SK-N-MC (cell line): Measurements from ENCODE around the gene LRFN5.
"Not testable (repeated sequence)": the region's sequence is repeated elsewhere in the genome, so short reads cannot be mapped to it uniquely, and the experiment has no call there.

ENCODE experiments used
- DNase-seq: peaks from one replicate; pipeline ENCODE4 v3.0.0-alpha.2; 2011; ENCODE audit warnings: low read depth, low spot score
- H3K27ac ChIP-seq: fragments of 200-600 bp; sonication (generic); 2 replicates; pipeline ENCODE4 v1.5.1; 2016; ENCODE audit warnings: mixed run types
- H3K36me3 ChIP-seq: fragments of 200-600 bp; sonication (generic); 2 replicates; pipeline ENCODE4 v1.6.1; 2017; ENCODE audit warnings: antibody characterized with exemption, low read length, mixed read lengths; ENCODE audit not compliant: insufficient read depth
- H3K4me3 ChIP-seq: fragments of 200-600 bp; sonication (generic); 2 replicates; pipeline ENCODE4 v1.5.1; 2016
- H3K9ac ChIP-seq: fragments of 200-600 bp; sonication (generic); 2 replicates; pipeline ENCODE4 v1.8.0; 2017; ENCODE audit warnings: mixed run types, mixed read lengths; ENCODE audit not compliant: insufficient read length
- H3K9me3 ChIP-seq: fragments of 200-600 bp; sonication (generic); 2 replicates; pipeline ENCODE4 v1.6.1; 2017; ENCODE audit warnings: low read depth, mild to moderate bottlenecking, antibody characterized with exemption, low read length, moderate library complexity, mixed read lengths
- EZH2 ChIP-seq: fragments of 200-600 bp; sonication (generic); IDR thresholded peaks from one replicate; pipeline ENCODE4 v1.6.1; 2017; ENCODE audit warnings: antibody characterized with exemption
- FOXP2 ChIP-seq: optimal IDR thresholded peaks from 2 replicates; pipeline ENCODE3; 2011; ENCODE audit warnings: mild to moderate bottlenecking, moderate library complexity; ENCODE audit not compliant: insufficient read depth; ENCODE audit errors: extremely low read length, control extremely low read depth
- POLR2AphosphoS5 ChIP-seq: IDR thresholded peaks from 2 replicates; pipeline ENCODE4 v1.6.1; 2012; ENCODE audit warnings: mild to moderate bottlenecking, low read depth, low read length, borderline replicate concordance

Gene LRFN5

DNA sequence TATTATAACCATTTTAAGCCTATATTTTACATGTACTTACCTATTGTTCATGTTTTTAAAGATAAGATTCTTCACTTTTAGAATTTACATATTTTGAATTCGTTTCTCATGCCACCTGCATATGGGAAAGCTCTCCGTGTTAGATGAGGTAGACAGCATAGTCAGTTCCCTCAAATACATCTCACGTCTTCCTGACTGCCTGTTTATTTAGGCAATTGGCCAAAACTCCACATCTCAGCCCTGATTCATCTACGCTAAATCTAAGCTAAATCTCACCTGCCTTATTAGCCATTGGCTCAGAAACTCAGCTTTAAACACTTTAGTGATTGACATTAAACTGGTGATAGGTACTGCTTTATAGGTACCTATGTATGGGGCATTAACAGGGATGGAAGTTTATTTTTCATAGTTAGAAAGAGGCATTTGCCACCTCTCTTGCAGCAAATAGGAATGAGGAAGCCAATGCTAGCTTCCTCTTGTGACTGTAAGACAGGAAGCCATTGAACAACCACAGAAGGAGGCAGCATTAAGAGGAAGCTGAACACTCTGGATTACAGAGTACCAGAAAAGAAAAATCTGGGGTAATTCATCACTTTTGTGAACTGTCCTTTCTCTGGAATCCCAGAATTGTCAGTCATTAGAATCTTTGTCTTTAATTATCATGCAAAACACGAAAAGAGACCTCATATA is 111.9 kb downstream of the LRFN5 start:
- TF ChIP-seq FOXP2 (no peak), EZH2 (no peak), POLR2AphosphoS5 (no peak)
- H3K4me3 ChIP-seq = no peak overlapping the region
- no peak overlapping the region for H3K27ac ChIP-seq
- no peaks in the 10 kb centered on the region for H3K36me3 ChIP-seq
- DNase-seq = no peak
- no peaks in the 10 kb centered on the region for H3K9me3 ChIP-seq
- H3K9ac ChIP-seq = no peak overlapping the region

DNA sequence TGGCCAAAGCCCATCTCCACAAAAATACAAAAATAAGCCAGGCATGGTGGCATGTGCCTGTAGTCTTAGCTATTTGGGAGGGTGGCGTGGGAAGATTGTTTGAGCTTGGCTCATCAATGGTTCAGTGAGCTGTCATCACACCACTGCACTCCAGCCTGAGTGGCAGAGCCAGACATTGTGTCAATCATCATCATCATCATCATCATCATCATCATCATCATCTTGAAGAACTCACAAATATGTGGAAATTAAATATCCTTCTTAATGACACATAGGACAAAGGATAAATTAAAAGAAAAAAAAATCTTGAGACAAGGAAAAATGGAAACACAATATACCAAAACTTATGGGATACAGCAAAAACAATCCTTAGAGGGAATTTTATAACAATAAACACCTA is 132.5 kb downstream of the LRFN5 start:
- no peaks in the 10 kb centered on the region for H3K9me3 ChIP-seq
- no peak overlapping the region for H3K9ac ChIP-seq
- H3K4me3 ChIP-seq = no peak overlapping the region
- no peak for DNase-seq
- TF ChIP-seq EZH2 (no peak), FOXP2 (no peak), POLR2AphosphoS5 (no peak)
- H3K27ac ChIP-seq = no peak overlapping the region
- no peaks in the 10 kb centered on the region for H3K36me3 ChIP-seq

DNA sequence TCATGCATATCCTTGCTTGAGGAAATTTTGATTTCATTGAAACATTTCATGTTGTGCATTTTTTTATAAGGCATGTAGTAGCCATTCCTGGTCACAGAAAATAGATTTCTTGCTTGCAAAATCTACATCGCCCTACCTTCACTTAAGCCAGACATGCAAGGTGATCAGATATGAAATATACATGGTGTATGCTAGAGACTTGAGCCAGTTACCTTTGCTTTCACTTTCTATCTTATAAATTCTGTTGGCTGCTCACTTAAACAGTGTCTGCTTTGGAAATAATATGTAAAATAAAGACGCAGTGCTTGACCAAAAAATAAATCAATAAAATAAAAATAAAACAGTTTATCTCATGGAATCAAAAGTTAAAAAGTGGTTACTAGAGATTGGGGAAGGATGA is 136.5 kb downstream of the LRFN5 start:
- Histone ChIP-seq H3K36me3 (no peaks in the 10 kb centered on the region), H3K9me3 (no peaks in the 10 kb centered on the region), H3K9ac (no peak overlapping the region), H3K4me3 (no peak overlapping the region), H3K27ac (no peak overlapping the region)
- no peak for TF ChIP-seq FOXP2
- no peak for TF ChIP-seq EZH2
- no peak for TF ChIP-seq POLR2AphosphoS5
- DNase-seq = no peak

DNA sequence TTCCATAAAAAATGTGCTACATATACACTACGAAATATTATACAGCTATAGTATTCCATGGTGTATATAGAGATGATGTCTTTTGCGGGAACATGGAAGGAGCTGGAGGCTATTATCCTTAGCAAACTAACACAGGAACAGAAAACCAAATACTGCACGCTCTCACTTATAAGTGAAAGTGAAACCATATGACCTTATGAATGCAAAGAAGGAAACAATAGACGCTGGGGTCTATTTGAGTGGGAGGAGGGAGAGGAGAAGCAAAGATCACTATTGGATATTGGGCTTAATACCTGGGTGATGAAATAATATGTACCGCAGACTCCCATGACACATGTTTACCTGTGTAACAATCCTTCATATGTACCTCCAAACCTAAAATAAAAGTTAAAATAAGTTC is 142.8 kb downstream of the LRFN5 start:
- no peak overlapping the region for H3K27ac ChIP-seq

DNA sequence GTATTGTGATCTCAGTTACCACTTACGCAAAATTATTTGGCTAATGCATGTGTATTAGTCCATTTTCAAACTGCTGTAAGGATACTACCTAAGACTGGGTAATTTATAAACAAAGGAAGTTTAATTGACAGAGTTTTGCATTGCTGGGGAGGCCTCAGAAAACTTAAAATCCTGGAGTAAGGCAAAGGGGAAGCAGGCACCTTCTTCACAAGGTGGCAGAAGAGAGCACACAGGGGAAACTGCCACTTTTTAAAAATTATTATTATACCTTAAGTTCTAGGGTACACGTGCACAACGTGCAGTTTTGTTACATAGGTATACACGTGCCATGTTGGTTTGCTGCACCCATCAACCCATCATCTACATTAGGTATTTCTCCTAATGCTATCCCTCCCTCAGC is 143.9 kb downstream of the LRFN5 start:
- H3K9ac ChIP-seq, DNase-seq, H3K9me3 ChIP-seq, H3K27ac ChIP-seq, H3K4me3 ChIP-seq, H3K36me3 ChIP-seq: not testable (repeated sequence)

More for the DNA sequence above, 142.8 kb downstream of the LRFN5 start:
- TF ChIP-seq EZH2 (no peak), FOXP2 (no peak), POLR2AphosphoS5 (no peak)
- no peaks in the 10 kb centered on the region for H3K9me3 ChIP-seq
- H3K36me3 ChIP-seq = no peaks in the 10 kb centered on the region
- H3K4me3 ChIP-seq = no peak overlapping the region
- DNase-seq = no peak
- H3K9ac ChIP-seq = no peak overlapping the region

DNA sequence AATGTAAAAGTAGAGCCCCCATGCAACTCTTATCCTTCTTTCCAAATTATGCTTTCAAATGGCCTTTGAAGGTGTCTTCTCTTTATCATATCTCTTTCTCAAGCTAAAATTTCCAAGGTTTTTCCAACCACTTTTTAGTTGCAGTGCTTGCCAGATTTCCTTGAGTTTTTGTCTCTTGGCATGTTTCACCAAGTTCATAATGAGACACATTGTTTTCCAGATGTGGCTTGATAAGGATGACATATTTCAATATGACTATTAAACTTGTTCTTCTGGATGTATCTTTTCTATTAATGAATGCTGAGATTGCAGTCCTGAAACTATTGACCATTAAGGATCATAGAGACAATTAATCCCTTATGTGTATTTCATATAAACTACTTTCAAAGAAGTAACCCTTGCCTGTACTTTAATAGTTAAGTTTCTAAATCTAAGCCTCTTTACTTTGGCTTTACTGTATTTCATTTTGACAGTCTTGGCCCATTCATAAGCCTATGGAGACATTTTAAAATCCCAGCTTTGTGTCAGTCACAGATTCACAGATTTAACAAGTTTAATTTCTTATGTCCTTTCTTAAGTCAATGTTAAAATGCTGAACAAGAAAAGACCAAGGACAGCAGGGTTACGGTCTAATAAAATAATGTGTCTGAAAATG is 151.5 kb downstream of the LRFN5 start:
- Histone ChIP-seq H3K36me3 (no peaks in the 10 kb centered on the region), H3K27ac (no peak overlapping the region), H3K9me3 (no peaks in the 10 kb centered on the region), H3K9ac (no peak overlapping the region), H3K4me3 (no peak overlapping the region)
- no peak for TF ChIP-seq FOXP2
- TF ChIP-seq EZH2 = no peak
- TF ChIP-seq POLR2AphosphoS5 = no peak
- DNase-seq = no peak

DNA sequence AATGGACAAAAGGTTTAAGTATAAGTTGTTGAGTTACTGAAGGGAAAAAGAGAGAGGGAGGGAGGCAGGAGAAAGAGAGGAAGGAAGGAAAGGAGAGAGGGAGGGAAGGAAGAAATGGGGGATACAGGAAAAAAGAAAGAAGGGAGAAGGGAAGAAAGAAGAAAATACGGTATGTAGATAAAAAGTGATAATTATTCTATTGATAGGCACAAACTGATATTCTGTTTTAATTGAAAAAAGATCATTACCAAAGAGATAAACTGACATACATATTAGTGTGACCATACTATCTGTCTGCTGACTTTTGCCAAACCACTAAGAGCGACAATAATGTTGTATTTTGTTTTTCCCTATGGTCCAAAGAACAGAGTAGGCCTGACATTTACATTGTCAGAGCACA is 154.5 kb downstream of the LRFN5 start:
- no peak overlapping the region for H3K4me3 ChIP-seq
- no peak for DNase-seq
- H3K9ac ChIP-seq = no peak overlapping the region
- H3K36me3 ChIP-seq = no peaks in the 10 kb centered on the region
- no peaks in the 10 kb centered on the region for H3K9me3 ChIP-seq
- TF ChIP-seq FOXP2 (no peak), EZH2 (no peak), POLR2AphosphoS5 (no peak)
- H3K27ac ChIP-seq = no peak overlapping the region

- Histone ChIP-seq H3K36me3 (no peaks in the 10 kb centered on the region), H3K4me3 (no peak overlapping the region), H3K27ac (no peak overlapping the region), H3K9ac (no peak overlapping the region), H3K9me3 (no peaks in the 10 kb centered on the region)
- TF ChIP-seq EZH2 = no peak
- TF ChIP-seq FOXP2 = no peak
- TF ChIP-seq POLR2AphosphoS5 = no peak
- DNase-seq = no peak
Observed at GRCh38 chr14:41766772-41767171, 160.1 kb downstream of the LRFN5 start.
